H1 (cell line): ENCODE measurements around the gene KLHL3. TPM values are rescaled to one million over a fixed set of nuclear protein-coding genes. Genes with fewer than 3 reads are reported as not detected.

Source experiments
- CTCF ChIA-PET: fragments of 300-600 bp; sonication (Branson Sonifier 250); formaldehyde crosslinking; loops from one replicate; lab custom pipeline; 2021; ENCODE audit not compliant: partially characterized antibody; lab: Charles Lee
- POLR2A ChIA-PET: fragments of 300-600 bp; sonication (Branson Sonifier 250); formaldehyde crosslinking; loops from one replicate; lab custom pipeline; 2021; ENCODE audit warnings: inconsistent platforms; ENCODE audit not compliant: partially characterized antibody; lab: Charles Lee
- DNase-seq, 2 experiments: peaks; one replicate each; pipeline versions ENCODE4 v3.0.0 to v3.0.0-alpha.2; 2010 to 2022; ENCODE audit warnings: low spot score in 2 of 2, low read depth in 1 of 2, mixed read lengths in 1 of 2
- FAIRE-seq: peaks from 2 replicates; lab custom pipeline; 2011; peaks lifted over from hg19 to GRCh38; lab: Jason Lieb, UNC
- H2AFZ ChIP-seq: 2 replicates; pipeline ENCODE4 v1.8.1; 2012; ENCODE audit warnings: low read length, inconsistent platforms
- H2AK5ac ChIP-seq: 2 replicates; pipeline ENCODE4 v1.6.1; 2013; ENCODE audit warnings: low read depth, low read length
- H2BK120ac ChIP-seq: replicated peaks from 2 replicates; pipeline ENCODE3; 2013; ENCODE audit warnings: low read depth, low read length, inconsistent platforms
- H2BK12ac ChIP-seq: 2 replicates; pipeline ENCODE4 v1.6.1; 2013; ENCODE audit warnings: low read depth, low read length
- H2BK15ac ChIP-seq: 2 replicates; pipeline ENCODE4 v1.6.1; 2013; ENCODE audit warnings: low read length
- H2BK20ac ChIP-seq: 2 replicates; pipeline ENCODE4 v1.6.1; 2013; ENCODE audit warnings: low read length
- H2BK5ac ChIP-seq: 2 replicates; pipeline ENCODE4 v1.6.1; 2013; ENCODE audit warnings: low read depth, low read length
- H3K14ac ChIP-seq: 2 replicates; pipeline ENCODE4 v1.6.1; 2013; ENCODE audit warnings: inconsistent platforms; ENCODE audit not compliant: insufficient read length
- H3K18ac ChIP-seq: 2 replicates; pipeline ENCODE4 v1.6.1; 2013; ENCODE audit warnings: low read length; ENCODE audit errors: extremely low read depth
- H3K23ac ChIP-seq: 2 replicates; pipeline ENCODE4 v1.6.1; 2013; ENCODE audit warnings: inconsistent platforms; ENCODE audit not compliant: insufficient read length
- H3K23me2 ChIP-seq: 2 replicates; pipeline ENCODE4 v1.6.1; 2013; ENCODE audit warnings: low read depth, low read length
- H3K27ac ChIP-seq: 2 replicates; pipeline ENCODE4 v1.6.1; 2011; ENCODE audit warnings: low read depth, low read length, inconsistent platforms
- H3K27me3 ChIP-seq, 4 experiments: replicated peaks in 1 of 4; 1 replicate in 1 of 4; 2 replicates in 3 of 4; pipeline versions ENCODE4 v1.6.1 to v1.8.1; 2011 to 2013; ENCODE audit warnings: low read length in 3 of 4, mild to moderate bottlenecking in 3 of 4, inconsistent platforms in 2 of 4, mixed read lengths in 2 of 4, moderate library complexity in 1 of 4; ENCODE audit not compliant: control insufficient read depth in 3 of 4, insufficient read depth in 3 of 4; ENCODE audit errors: extremely low read depth in 1 of 4
- H3K36me3 ChIP-seq, 4 experiments: 2 replicates each; pipeline versions ENCODE4 v1.6.1 to v1.8.1; 2011 to 2013; ENCODE audit warnings: mild to moderate bottlenecking in 4 of 4, low read length in 3 of 4, moderate library complexity in 2 of 4, control low read depth in 1 of 4, inconsistent platforms in 1 of 4; ENCODE audit not compliant: insufficient read depth in 4 of 4, control insufficient read depth in 2 of 4
- H3K4ac ChIP-seq: replicated peaks from 2 replicates; pipeline ENCODE3; 2013; ENCODE audit warnings: low read length, low read depth, mixed read lengths, inconsistent platforms; ENCODE audit not compliant: insufficient read length
- H3K4me1 ChIP-seq, 4 experiments: replicated peaks in 1 of 4; 1 replicate in 1 of 4; 2 replicates in 3 of 4; pipeline versions ENCODE4 v1.6.1 to v1.8.1; 2011 to 2013; ENCODE audit warnings: low read length in 3 of 4, inconsistent platforms in 2 of 4, mixed read lengths in 1 of 4; ENCODE audit not compliant: insufficient read depth in 4 of 4, control insufficient read depth in 3 of 4
- H3K4me2 ChIP-seq, 2 experiments: 2 replicates each; pipeline versions ENCODE4 v1.6.1 to v1.8.1; 2011 to 2013; ENCODE audit warnings: low read depth in 2 of 2, low read length in 2 of 2, control low read depth in 1 of 2, inconsistent platforms in 1 of 2, mild to moderate bottlenecking in 1 of 2; ENCODE audit not compliant: insufficient read depth in 1 of 2
- H3K4me3 ChIP-seq, 4 experiments: fragments of 200-600, 300-600 bp in 1 of 4; sonication (generic), shearing (Covaris generic), sonication (Bioruptor Twin) in 1 of 4; 2 replicates each; pipeline versions ENCODE4 v1.5.1 to v1.8.1; 2011 to 2016; ENCODE audit warnings: low read length in 4 of 4, low read depth in 3 of 4, control low read depth in 2 of 4, inconsistent platforms in 2 of 4, mild to moderate bottlenecking in 2 of 4, mixed read lengths in 1 of 4, moderate library complexity in 1 of 4; ENCODE audit not compliant: insufficient read depth in 2 of 4; ENCODE audit errors: extremely low read depth in 1 of 4
- H3K56ac ChIP-seq: replicated peaks from 2 replicates; pipeline ENCODE3; 2013; ENCODE audit warnings: low read depth, mild to moderate bottlenecking, mixed read lengths, low read length, inconsistent platforms; ENCODE audit not compliant: insufficient read length
- H3K79me1 ChIP-seq: 2 replicates; pipeline ENCODE4 v1.6.1; 2013; ENCODE audit warnings: low read depth, low read length, control low read depth
- H3K79me2 ChIP-seq, 2 experiments: 2 replicates each; pipeline versions ENCODE4 v1.6.1 to v1.8.1; 2012 to 2013; ENCODE audit warnings: low read length in 2 of 2, mild to moderate bottlenecking in 2 of 2, inconsistent platforms in 1 of 2; ENCODE audit not compliant: insufficient read depth in 2 of 2, control insufficient read depth in 1 of 2
- H3K9ac ChIP-seq, 4 experiments: replicated peaks in 1 of 4; 1 replicate in 1 of 4; 2 replicates in 3 of 4; pipeline versions ENCODE4 v1.6.1 to v1.8.1; 2011 to 2013; ENCODE audit warnings: low read depth in 3 of 4, low read length in 3 of 4, control low read depth in 2 of 4, mild to moderate bottlenecking in 2 of 4, moderate library complexity in 2 of 4, inconsistent platforms in 1 of 4; ENCODE audit errors: extremely low read depth in 1 of 4
- H3K9me3 ChIP-seq, 2 experiments: 2 replicates each; pipeline versions ENCODE4 v1.6.1 to v1.8.1; 2012 to 2013; ENCODE audit warnings: mild to moderate bottlenecking in 2 of 2, moderate library complexity in 2 of 2, control low read depth in 1 of 2, inconsistent platforms in 1 of 2, low read depth in 1 of 2, low read length in 1 of 2, mixed read lengths in 1 of 2; ENCODE audit not compliant: insufficient read depth in 2 of 2
- H4K20me1 ChIP-seq, 2 experiments: replicated peaks in 1 of 2; 2 replicates each; pipeline versions ENCODE3 to v1.8.1; 2011 to 2013; ENCODE audit warnings: inconsistent platforms in 2 of 2, low read length in 2 of 2, mild to moderate bottlenecking in 1 of 2; ENCODE audit not compliant: insufficient read depth in 2 of 2, control insufficient read depth in 1 of 2
- H4K5ac ChIP-seq: 2 replicates; pipeline ENCODE4 v1.6.1; 2013; ENCODE audit warnings: low read length, low read depth, mixed read lengths, inconsistent platforms; ENCODE audit not compliant: insufficient read length
- H4K8ac ChIP-seq: 2 replicates; pipeline ENCODE4 v1.8.0; 2013; ENCODE audit warnings: mild to moderate bottlenecking, moderate library complexity, low read length, inconsistent platforms; ENCODE audit not compliant: insufficient read depth; ENCODE audit errors: extremely low read depth
- H4K91ac ChIP-seq: replicated peaks from 2 replicates; pipeline ENCODE3; 2013; ENCODE audit warnings: low read length, mixed read lengths, inconsistent platforms; ENCODE audit not compliant: insufficient read length
- BCL11A ChIP-seq, 2 experiments: IDR thresholded peaks; one replicate each; pipeline ENCODE4 v1.6.1; 2011; ENCODE audit warnings: low read depth in 2 of 2, low read length in 2 of 2, mild to moderate bottlenecking in 2 of 2
- CBX5 ChIP-seq: fragments of 300-800, 300-1000 bp; sonication (generic); IDR thresholded peaks from 2 replicates; pipeline ENCODE4 v1.7.1; 2016; ENCODE audit warnings: antibody characterized with exemption, low read length, low read depth
- CBX8 ChIP-seq: fragments of 300-800, 300-1000 bp; sonication (generic); IDR thresholded peaks from 2 replicates; pipeline ENCODE4 v1.7.1; 2016; ENCODE audit warnings: low read depth, low read length, borderline replicate concordance
- EGR1 ChIP-seq: IDR thresholded peaks from 2 replicates; pipeline ENCODE4 v1.6.1; 2011; ENCODE audit warnings: low read depth, low read length, borderline replicate concordance
- KDM4A ChIP-seq: IDR thresholded peaks from one replicate; pipeline ENCODE4 v1.7.1; 2012; ENCODE audit warnings: low read depth, mild to moderate bottlenecking, moderate library complexity, low read length, inconsistent platforms; ENCODE audit not compliant: severe bottlenecking
- RAD21 ChIP-seq, 2 experiments: IDR thresholded peaks in 1 of 2; conservative IDR thresholded peaks in 1 of 2; 2 replicates each; pipeline ENCODE4 v1.6.1; 2011; ENCODE audit warnings: low read depth in 2 of 2, low read length in 2 of 2, improper control_type of control experiment in 1 of 2, inconsistent platforms in 1 of 2, mild to moderate bottlenecking in 1 of 2, moderate library complexity in 1 of 2
- SAP30 ChIP-seq: fragments of 300-600 bp; sonication (generic); IDR thresholded peaks from 2 replicates; pipeline ENCODE4 v1.7.1; 2012; ENCODE audit warnings: low read length, moderate library complexity, mild to moderate bottlenecking, inconsistent platforms; ENCODE audit not compliant: insufficient read depth, insufficient replicate concordance
- WGBS, 2 experiments: shearing (Covaris generic) in 1 of 2; methylation state at CpG; one replicate each; pipeline versions ENCODE4 v1.1.6 to v1.1.7; 2013 to 2015; ENCODE audit warnings: low lambda C conversion rate in 2 of 2, mixed read lengths in 2 of 2, inconsistent platforms in 1 of 2, low coverage in 1 of 2, missing lambda C conversion rate in 1 of 2; ENCODE audit not compliant: insufficient replicate concordance in 2 of 2, insufficient coverage in 1 of 2, insufficient read length in 1 of 2; ENCODE audit errors: extremely low coverage in 1 of 2, missing lambda C conversion rate in 1 of 2; 5-methylcytosine and 5-hydroxymethylcytosine counted together
- polyA plus RNA-seq, 7 experiments: library from polyadenylated mRNA; depleted of rRNA in 3 of 7; stranded (reverse) in 5 of 7; unstranded in 2 of 7; fragments of >200 nt in 5 of 7; fragments of 200-250 nt in 2 of 7; gene quantifications; 1 replicate in 5 of 7; 2 replicates in 1 of 7; 4 replicates in 1 of 7; pipeline versions ENCODE4 v1.2.1 to v1.2.3, GENCODE V29; 2011 to 2013; ENCODE audit warnings: missing spikeins in 2 of 7, mixed read lengths in 2 of 7
- total RNA-seq: library from RNA; stranded (reverse); fragmentation: NEBNext Ultra II Directional; extraction: Animal tissue kit (Norgen Biotek cat#: 25700); gene quantifications from 2 replicates; pipeline ENCODE4 v1.2.1, GENCODE V29; 2021
- TF ChIP-seq, protein P1 (sequence below), 3 experiments: IDR thresholded peaks; 1 replicate in 2 of 3; 2 replicates in 1 of 3; pipeline versions ENCODE4 v1.5.1 to v1.6.1; 2011; ENCODE audit warnings: low read length in 3 of 3, mild to moderate bottlenecking in 3 of 3, inconsistent platforms in 2 of 3, low read depth in 1 of 3, moderate library complexity in 1 of 3; ENCODE audit not compliant: insufficient read depth in 1 of 3; ENCODE audit errors: control extremely low read depth in 1 of 3

The KLHL3 gene
- total and polyA plus RNA-seq, 2 of the 8 experiments (the other 6 are each of a cell fraction or from before 2014, with no cell fraction given), result 7.4 to 13.7 TPM

DNA sequence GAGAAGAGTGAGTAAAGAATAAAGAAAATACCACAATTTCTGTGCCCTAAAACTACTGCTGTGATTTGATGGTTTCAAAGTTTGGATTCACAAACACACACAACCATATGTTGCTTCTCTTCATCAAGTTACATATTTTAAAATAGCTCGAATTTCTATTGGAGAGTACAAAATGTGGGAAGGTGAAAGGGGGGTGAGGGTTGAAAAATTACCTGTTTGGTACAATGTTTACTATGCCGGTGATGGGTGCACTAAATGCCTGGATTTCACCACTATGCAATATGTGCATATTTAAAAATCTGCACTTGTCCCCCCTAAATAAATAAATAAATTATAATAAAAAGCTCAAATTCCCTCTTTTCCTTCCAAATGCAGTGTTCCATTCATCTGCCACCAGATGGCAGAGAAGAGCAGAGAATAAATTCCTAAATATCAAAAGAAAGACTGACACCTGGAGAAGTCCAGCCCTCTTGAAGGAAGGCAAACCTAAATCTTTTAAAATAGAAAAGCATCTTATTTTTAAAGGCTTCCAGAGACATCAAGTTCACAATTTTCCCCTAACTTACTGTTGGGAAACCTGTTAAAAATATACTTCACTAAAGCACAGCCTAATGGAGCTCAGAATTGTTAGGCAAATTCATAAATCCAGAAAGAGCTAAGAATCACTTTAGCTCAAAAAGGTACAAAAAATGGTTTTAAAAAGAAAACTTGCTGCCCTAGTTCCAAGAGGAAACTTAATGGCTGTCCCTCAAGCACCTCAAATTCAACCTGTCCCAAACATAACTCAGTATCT lies 43.1 kb upstream of the KLHL3 start:
- Histone ChIP-seq H2BK20ac (no peak overlapping the region), H3K4me3 (no peak overlapping the region), H3K4me1 (no peaks in the 10 kb centered on the region), H4K8ac (no peak overlapping the region), H3K4ac (no peak overlapping the region), H3K18ac (no peak overlapping the region), H3K27ac (no peak overlapping the region), H2BK12ac (no peak overlapping the region), H2BK15ac (no peak overlapping the region), H3K14ac (no peak overlapping the region), H3K9me3 (no peaks in the 10 kb centered on the region), H2AFZ (no peak overlapping the region), H3K4me2 (no peak overlapping the region), H3K23ac (no peak overlapping the region), H3K56ac (no peak overlapping the region), H2BK5ac (no peak overlapping the region), H4K91ac (no peak overlapping the region), H3K36me3 (no peaks in the 10 kb centered on the region), H3K23me2 (no peaks in the 10 kb centered on the region), H3K9ac (no peak overlapping the region), H3K27me3 (peaks cover 0 to 1% (median 0%) of the 10 kb centered on the region in 4 experiments; a peak in 1 of 7 replicates), H4K20me1 (no peaks in the 10 kb centered on the region), H4K5ac (no peak overlapping the region), H2BK120ac (no peak overlapping the region), H3K79me1 (no peaks in the 10 kb centered on the region), H3K79me2 (no peaks in the 10 kb centered on the region), H2AK5ac (no peak overlapping the region)
- 58% methylated on average over 2 of the region's 2 CpGs; no CpG with 5 or more reads in 1 of the 2 experiments for WGBS, 2 experiments
- CTCF ChIA-PET, result interaction anchor here (0.6 to 5.0 kb wide), 65 partner anchors 9 to 384 kb away, joined by 3 to 61 read pairs (median 4); partner anchors contain the start of gene PKD2L2
- FAIRE-seq (peak; percentile 63), DNase-seq (no peak)
- POLR2A ChIA-PET, result interaction anchor here (0.7 to 1.5 kb wide), 4 partner anchors 8 to 44 kb away, joined by 3 to 7 read pairs (median 3); no protein-coding TSS in a partner anchor
- TF ChIP-seq KDM4A (no peak), CBX5 (no peak), BCL11A (IDR thresholded peaks at IDR 0.05; ENCODE audit: low read depth in 2 of 2, low read length in 2 of 2) (no peak), RAD21 (IDR thresholded peaks at IDR 0.05 in 1 of 2, conservative IDR thresholded peaks at IDR 0.05 in 1 of 2; ENCODE audit: low read depth in 2 of 2, low read length in 2 of 2) (peak; percentile 69 to 71), EGR1 (no peak), CBX8 (no peak), SAP30 (no peak)
- TF ChIP-seq, protein P1, sequence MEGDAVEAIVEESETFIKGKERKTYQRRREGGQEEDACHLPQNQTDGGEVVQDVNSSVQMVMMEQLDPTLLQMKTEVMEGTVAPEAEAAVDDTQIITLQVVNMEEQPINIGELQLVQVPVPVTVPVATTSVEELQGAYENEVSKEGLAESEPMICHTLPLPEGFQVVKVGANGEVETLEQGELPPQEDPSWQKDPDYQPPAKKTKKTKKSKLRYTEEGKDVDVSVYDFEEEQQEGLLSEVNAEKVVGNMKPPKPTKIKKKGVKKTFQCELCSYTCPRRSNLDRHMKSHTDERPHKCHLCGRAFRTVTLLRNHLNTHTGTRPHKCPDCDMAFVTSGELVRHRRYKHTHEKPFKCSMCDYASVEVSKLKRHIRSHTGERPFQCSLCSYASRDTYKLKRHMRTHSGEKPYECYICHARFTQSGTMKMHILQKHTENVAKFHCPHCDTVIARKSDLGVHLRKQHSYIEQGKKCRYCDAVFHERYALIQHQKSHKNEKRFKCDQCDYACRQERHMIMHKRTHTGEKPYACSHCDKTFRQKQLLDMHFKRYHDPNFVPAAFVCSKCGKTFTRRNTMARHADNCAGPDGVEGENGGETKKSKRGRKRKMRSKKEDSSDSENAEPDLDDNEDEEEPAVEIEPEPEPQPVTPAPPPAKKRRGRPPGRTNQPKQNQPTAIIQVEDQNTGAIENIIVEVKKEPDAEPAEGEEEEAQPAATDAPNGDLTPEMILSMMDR (IDR thresholded peaks at IDR 0.05; ENCODE audit: control extremely low read depth in 1 of 3, insufficient read depth in 1 of 3, low read depth in 1 of 3, low read length in 3 of 3), result peak in 2 of 3 experiments; percentile 38 to 52; a peak in 2 of 4 replicates
